Liver (tissue), 3 donors: ENCODE measurements around the gene TULP4.

ENCODE experiments used
- GABPA ChIP-seq, 2 donors: IDR thresholded peaks in 1 of 2; conservative IDR thresholded peaks in 1 of 2; 2 replicates each; pipeline ENCODE4 v1.6.1; 2016; ENCODE audit warnings: antibody characterized with exemption in 2 of 2, mild to moderate bottlenecking in 1 of 2, moderate library complexity in 1 of 2
- HNF4G ChIP-seq: IDR thresholded peaks from 2 replicates; pipeline ENCODE4 v1.6.1; 2016; ENCODE audit warnings: antibody characterized with exemption
- JUND ChIP-seq, 2 donors: IDR thresholded peaks; 2 replicates each; pipeline ENCODE4 v1.6.1; 2016; ENCODE audit warnings: antibody characterized with exemption in 2 of 2
- RAD21 ChIP-seq, 2 donors: IDR thresholded peaks; 2 replicates each; pipeline ENCODE4 v1.6.1; 2016; ENCODE audit warnings: antibody characterized with exemption in 2 of 2, mild to moderate bottlenecking in 2 of 2
- RXRA ChIP-seq, 2 donors: IDR thresholded peaks; 2 replicates each; pipeline ENCODE4 v1.6.1; 2017 to 2018; ENCODE audit warnings: antibody characterized with exemption in 2 of 2, mild to moderate bottlenecking in 1 of 2
- YY1 ChIP-seq: IDR thresholded peaks from 2 replicates; pipeline ENCODE4 v1.6.1; 2016; ENCODE audit warnings: antibody characterized with exemption, mild to moderate bottlenecking
- TF ChIP-seq, protein P1 (sequence below): IDR thresholded peaks from 2 replicates; pipeline ENCODE4 v1.6.1; 2016; ENCODE audit warnings: antibody characterized with exemption, mild to moderate bottlenecking
- TF ChIP-seq, protein P2 (sequence below): fragments of 150-350 bp; IDR thresholded peaks from 2 replicates; pipeline ENCODE4 v1.5.1; 2017; ENCODE audit warnings: improper control_type of control experiment, low read depth, low read length; ENCODE audit not compliant: missing input control
- TF ChIP-seq, protein P3 (sequence below): IDR thresholded peaks from 2 replicates; pipeline ENCODE4 v1.6.1; 2016; ENCODE audit warnings: antibody characterized with exemption
- TF ChIP-seq, protein P4 (sequence below): IDR thresholded peaks from 2 replicates; pipeline ENCODE4 v1.6.1; 2016; ENCODE audit warnings: antibody characterized with exemption
- donor health status: healthy.
- donor health status: healthy.

DNA sequence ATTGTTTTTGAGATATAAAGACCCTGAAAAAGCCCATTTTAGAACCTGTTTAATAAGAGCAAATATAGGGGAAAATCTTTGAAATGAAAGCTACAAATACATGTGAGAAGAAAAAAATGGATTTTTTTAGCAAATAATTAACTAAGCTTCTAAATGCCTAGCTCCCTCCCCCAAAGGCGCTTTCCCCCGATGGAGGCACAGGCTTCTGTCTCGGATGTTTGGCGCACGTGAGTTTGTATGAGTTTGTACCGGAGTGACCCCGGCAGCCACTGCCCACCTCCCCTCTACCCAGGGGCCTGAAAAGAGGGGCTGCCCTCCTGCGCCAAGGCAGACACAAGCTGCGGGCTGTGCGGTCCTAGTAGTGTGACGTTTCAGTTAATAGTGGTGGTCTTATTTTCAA is 197.2 kb downstream of the TULP4 start:
- TF ChIP-seq, protein P1, sequence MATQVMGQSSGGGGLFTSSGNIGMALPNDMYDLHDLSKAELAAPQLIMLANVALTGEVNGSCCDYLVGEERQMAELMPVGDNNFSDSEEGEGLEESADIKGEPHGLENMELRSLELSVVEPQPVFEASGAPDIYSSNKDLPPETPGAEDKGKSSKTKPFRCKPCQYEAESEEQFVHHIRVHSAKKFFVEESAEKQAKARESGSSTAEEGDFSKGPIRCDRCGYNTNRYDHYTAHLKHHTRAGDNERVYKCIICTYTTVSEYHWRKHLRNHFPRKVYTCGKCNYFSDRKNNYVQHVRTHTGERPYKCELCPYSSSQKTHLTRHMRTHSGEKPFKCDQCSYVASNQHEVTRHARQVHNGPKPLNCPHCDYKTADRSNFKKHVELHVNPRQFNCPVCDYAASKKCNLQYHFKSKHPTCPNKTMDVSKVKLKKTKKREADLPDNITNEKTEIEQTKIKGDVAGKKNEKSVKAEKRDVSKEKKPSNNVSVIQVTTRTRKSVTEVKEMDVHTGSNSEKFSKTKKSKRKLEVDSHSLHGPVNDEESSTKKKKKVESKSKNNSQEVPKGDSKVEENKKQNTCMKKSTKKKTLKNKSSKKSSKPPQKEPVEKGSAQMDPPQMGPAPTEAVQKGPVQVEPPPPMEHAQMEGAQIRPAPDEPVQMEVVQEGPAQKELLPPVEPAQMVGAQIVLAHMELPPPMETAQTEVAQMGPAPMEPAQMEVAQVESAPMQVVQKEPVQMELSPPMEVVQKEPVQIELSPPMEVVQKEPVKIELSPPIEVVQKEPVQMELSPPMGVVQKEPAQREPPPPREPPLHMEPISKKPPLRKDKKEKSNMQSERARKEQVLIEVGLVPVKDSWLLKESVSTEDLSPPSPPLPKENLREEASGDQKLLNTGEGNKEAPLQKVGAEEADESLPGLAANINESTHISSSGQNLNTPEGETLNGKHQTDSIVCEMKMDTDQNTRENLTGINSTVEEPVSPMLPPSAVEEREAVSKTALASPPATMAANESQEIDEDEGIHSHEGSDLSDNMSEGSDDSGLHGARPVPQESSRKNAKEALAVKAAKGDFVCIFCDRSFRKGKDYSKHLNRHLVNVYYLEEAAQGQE, result no peak
- TF ChIP-seq GABPA (IDR thresholded peaks at IDR 0.05 in 1 of 2, conservative IDR thresholded peaks at IDR 0.05 in 1 of 2), result no peak
- TF ChIP-seq, protein P2, sequence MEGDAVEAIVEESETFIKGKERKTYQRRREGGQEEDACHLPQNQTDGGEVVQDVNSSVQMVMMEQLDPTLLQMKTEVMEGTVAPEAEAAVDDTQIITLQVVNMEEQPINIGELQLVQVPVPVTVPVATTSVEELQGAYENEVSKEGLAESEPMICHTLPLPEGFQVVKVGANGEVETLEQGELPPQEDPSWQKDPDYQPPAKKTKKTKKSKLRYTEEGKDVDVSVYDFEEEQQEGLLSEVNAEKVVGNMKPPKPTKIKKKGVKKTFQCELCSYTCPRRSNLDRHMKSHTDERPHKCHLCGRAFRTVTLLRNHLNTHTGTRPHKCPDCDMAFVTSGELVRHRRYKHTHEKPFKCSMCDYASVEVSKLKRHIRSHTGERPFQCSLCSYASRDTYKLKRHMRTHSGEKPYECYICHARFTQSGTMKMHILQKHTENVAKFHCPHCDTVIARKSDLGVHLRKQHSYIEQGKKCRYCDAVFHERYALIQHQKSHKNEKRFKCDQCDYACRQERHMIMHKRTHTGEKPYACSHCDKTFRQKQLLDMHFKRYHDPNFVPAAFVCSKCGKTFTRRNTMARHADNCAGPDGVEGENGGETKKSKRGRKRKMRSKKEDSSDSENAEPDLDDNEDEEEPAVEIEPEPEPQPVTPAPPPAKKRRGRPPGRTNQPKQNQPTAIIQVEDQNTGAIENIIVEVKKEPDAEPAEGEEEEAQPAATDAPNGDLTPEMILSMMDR, result no peak
- TF ChIP-seq RAD21 (IDR thresholded peaks at IDR 0.05), result no peak
- TF ChIP-seq, protein P3, sequence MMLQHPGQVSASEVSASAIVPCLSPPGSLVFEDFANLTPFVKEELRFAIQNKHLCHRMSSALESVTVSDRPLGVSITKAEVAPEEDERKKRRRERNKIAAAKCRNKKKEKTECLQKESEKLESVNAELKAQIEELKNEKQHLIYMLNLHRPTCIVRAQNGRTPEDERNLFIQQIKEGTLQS, result no peak
- no peak for TF ChIP-seq HNF4G
- no peak for TF ChIP-seq JUND (IDR thresholded peaks at IDR 0.05)
- TF ChIP-seq, protein P4, sequence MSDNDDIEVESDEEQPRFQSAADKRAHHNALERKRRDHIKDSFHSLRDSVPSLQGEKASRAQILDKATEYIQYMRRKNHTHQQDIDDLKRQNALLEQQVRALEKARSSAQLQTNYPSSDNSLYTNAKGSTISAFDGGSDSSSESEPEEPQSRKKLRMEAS, result no peak
- TF ChIP-seq YY1, result no peak
- no peak for TF ChIP-seq RXRA (IDR thresholded peaks at IDR 0.05)
